ENCODE data around the gene GATA2. TPM values are rescaled to one million over a fixed set of nuclear protein-coding genes. Genes with fewer than 3 reads are reported as not detected.

Gene GATA2
- total RNA-seq, 1 donor from 2014 or later, result 37.9 TPM

GRCh38 chr3:128483657-128484403 is 9.2 kb downstream of the GATA2 start:
- Mint-ChIP-seq H3K27me3 (ENCODE audit: unreplicated experiment) (peaks cover 17% of the 10 kb centered on the region), H3K4me1 (ENCODE audit: unreplicated experiment) (peaks cover 61% of the 10 kb centered on the region), H3K9me3 (ENCODE audit: unreplicated experiment) (no peaks in the 10 kb centered on the region), H3K36me3 (ENCODE audit: low read depth, unreplicated experiment) (peaks cover 31% of the 10 kb centered on the region), H3K4me3 (ENCODE audit: unreplicated experiment) (peak overlapping the region; percentile 87), H3K27ac (ENCODE audit: unreplicated experiment) (peak overlapping the region; percentile 99)
- TF ChIP-seq CTCF (IDR thresholded peaks at IDR 0.05; ENCODE audit: unreplicated experiment), result no peak
- DNase-seq (ENCODE audit: low spot score), result peak; percentile 48

- peak overlapping the region; percentile 99 for H3K27ac Mint-ChIP-seq (ENCODE audit: unreplicated experiment)
- H3K4me3 Mint-ChIP-seq (ENCODE audit: unreplicated experiment), result peak overlapping the region; percentile 87
- peak; percentile 69 for DNase-seq (ENCODE audit: low spot score)
- H3K4me1 Mint-ChIP-seq (ENCODE audit: unreplicated experiment), result peaks cover 61% of the 10 kb centered on the region
- no peak for TF ChIP-seq CTCF (IDR thresholded peaks at IDR 0.05; ENCODE audit: unreplicated experiment)
- peaks cover 17% of the 10 kb centered on the region for H3K27me3 Mint-ChIP-seq (ENCODE audit: unreplicated experiment)
- H3K9me3 Mint-ChIP-seq (ENCODE audit: unreplicated experiment), result no peaks in the 10 kb centered on the region
- H3K36me3 Mint-ChIP-seq (ENCODE audit: low read depth, unreplicated experiment), result peaks cover 39% of the 10 kb centered on the region
Observed at GRCh38 chr3:128482666-128483656, 10.0 kb downstream of the GATA2 start.

GRCh38 chr3:128482175-128482574 is 10.8 kb downstream of the GATA2 start:
- DNase-seq (ENCODE audit: low spot score), result no peak
- H3K4me3 Mint-ChIP-seq (ENCODE audit: unreplicated experiment), result peak overlapping the region; percentile 87
- peaks cover 58% of the 10 kb centered on the region for H3K4me1 Mint-ChIP-seq (ENCODE audit: unreplicated experiment)
- no peak for TF ChIP-seq CTCF (IDR thresholded peaks at IDR 0.05; ENCODE audit: unreplicated experiment)
- H3K36me3 Mint-ChIP-seq (ENCODE audit: low read depth, unreplicated experiment), result peaks cover 43% of the 10 kb centered on the region
- H3K27me3 Mint-ChIP-seq (ENCODE audit: unreplicated experiment), result peaks cover 14% of the 10 kb centered on the region
- H3K27ac Mint-ChIP-seq (ENCODE audit: unreplicated experiment), result peak overlapping the region; percentile 99
- H3K9me3 Mint-ChIP-seq (ENCODE audit: unreplicated experiment), result no peaks in the 10 kb centered on the region

GRCh38 chr3:128481438-128481942 is 11.5 kb downstream of the GATA2 start:
- DNase-seq (ENCODE audit: low spot score), result no peak
- TF ChIP-seq CTCF (IDR thresholded peaks at IDR 0.05; ENCODE audit: unreplicated experiment), result no peak
- Mint-ChIP-seq H3K36me3 (ENCODE audit: low read depth, unreplicated experiment) (peaks cover 43% of the 10 kb centered on the region), H3K4me1 (ENCODE audit: unreplicated experiment) (peaks cover 58% of the 10 kb centered on the region), H3K4me3 (ENCODE audit: unreplicated experiment) (peak overlapping the region; percentile 56), H3K27ac (ENCODE audit: unreplicated experiment) (no peak overlapping the region), H3K9me3 (ENCODE audit: unreplicated experiment) (no peaks in the 10 kb centered on the region), H3K27me3 (ENCODE audit: unreplicated experiment) (peaks cover 11% of the 10 kb centered on the region)
